ENCODE measurements around the gene MN1.

MN1 gene

DNA sequence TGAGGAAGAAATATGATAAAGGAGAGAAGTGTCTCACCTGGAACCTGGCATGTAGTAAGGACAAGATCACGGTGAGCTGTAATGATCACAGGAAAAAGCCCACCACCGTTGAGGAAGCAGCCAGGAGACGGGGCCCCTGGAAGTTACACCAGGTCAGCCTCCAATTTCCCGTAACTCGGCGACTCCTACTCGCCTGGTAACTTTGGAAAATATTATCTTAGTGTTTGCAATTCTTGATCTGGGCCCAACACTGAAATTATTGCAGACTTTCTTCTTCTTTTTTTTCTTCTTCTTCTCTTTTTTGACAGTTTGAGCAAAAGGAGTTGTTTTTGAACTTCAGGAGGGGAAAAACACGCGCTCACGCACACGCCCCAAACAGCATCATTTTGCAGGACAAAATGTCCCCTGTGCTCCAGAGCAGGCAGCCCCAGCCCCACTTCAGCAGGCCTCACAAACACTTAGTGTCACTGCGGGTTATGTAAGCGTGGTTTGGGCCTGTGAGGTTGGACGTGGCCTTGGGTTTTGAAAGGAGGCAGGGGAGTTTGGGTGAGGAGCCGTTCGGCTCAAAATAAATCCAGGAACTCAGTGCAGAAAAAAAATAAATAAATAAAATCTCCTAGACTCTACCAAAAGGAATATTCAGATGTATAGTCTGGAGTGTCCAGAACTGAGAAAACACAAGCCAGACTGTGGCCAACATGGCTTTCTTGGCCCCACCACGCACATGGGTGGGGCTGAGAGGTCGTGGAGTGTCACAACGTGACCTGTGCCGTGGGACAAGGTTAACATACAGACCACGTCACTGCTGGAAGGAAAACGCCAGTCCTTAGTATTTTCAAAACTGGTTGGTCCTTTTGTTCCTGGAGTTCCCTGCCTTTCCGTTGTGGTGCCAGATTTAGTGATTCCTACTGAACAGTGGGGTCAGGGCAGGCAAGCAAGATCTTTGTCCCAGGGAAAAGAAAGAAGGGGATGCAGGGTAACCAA lies 26.3 kb upstream of the MN1 start:
- no peak for DNase-seq (ENCODE audit: low read depth in 2 of 2)

DNA sequence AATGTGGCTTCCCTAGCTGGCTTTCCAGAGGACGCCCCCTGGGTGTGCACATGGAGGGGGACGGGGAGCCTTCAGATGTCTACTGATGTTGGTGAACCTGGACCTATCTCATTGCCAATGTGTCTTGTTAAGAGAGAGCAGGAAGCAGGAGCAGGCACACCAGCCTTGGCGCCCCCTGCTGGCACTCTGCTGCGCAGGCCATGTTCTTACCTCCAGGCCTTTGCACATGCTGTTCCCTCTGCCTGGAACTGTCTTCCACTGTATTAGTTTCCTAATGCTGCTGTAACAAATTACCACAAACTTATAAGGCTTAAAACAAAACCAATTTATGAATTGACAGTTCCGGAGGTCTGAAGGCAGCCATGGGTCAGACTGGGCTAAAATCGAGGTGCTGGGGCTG lies 23.6 kb upstream of the MN1 start:
- no peak for DNase-seq (ENCODE audit: low read depth in 2 of 2)

DNA sequence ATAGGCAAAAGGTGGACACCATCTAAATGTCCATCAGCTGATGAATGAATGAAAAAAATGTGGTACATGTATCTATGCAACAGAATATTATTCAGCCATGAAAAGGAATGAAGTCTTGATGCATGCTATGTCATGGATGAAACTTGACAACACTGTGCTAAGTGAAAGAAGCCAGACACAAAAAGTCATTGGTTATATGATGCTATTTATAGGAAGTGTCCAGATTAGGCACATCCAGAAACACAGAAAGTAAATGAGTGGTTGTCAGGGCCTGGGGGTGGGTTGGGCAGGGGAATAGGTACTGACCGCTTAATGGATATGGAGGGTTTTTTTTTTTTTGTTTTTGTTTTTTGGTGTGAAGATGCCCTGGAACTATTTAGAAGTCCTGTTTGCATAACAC lies 21.7 kb upstream of the MN1 start:
- no peak for DNase-seq (ENCODE audit: low read depth in 2 of 2)

DNA sequence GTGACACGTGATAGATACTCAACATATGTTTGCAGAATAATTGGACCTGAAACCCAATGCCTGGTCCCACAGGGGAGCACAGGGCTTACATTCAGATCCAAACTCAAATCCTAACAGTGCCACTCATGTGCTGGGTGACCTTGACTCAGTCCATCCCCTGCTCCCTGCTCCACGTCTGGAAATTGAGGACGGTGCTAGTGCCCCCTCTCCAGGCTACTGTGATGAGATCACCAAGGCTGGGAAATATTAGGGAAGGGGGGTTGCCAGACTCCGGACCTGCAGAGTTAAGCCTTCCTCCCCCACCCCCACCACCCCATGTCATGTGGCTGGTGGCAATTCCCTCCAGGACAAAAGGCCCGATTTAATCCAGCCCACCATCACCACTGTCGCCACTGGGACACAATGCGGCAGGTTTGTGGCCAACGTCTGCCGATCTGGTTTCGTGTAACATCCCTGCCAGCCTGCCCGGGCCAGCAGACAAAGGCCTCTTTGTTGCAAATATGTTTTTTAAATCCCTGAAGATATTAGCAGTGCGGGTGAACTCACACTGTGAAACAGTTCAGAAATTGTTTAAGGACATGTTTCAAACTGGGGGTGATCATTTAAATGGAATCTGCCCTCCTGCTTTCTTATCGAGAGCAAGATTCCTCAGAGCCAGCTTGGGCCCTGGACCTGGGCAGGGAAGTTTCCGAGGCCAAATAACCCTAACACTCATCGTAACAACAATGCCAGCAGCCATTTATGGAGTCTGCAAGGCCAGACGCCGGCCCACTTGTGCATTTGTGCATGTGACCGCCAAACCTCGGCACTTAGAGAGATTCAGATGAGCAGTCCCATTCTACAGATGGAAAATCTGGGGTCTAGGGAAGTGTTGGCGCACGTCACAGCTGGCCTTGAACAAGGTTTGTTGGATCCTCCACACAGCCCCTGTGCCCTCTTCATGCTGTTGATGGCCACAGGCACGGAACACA lies 19.6 kb upstream of the MN1 start:
- no peak for DNase-seq (ENCODE audit: low read depth in 2 of 2)

- no peak for DNase-seq (ENCODE audit: low read depth in 2 of 2)
These were observed 15.0 kb upstream of the MN1 start for GRCh38 chr22:27816552-27816951.

- no peak for DNase-seq (ENCODE audit: low read depth in 2 of 2)
These were observed 14.4 kb upstream of the MN1 start for GRCh38 chr22:27815826-27816530.

DNA sequence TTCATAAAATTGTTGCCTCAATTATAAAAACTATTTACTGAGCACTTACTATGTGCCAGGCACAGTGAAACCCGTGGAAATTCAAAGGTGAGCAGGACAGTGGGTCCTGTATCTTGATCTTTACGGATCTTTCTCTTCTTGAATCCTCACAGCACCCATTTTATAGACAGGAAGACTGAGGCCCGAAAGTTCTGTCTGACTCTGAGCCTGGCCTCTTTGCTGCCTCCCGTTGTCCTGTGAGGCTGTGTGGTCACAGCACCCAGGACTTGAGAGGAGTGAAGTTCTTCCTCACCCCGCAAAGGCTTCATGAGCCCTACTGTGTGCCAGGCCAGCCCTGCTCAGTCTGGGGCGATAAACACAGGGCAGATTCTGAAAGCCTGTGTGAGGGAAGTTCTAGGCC lies 13.4 kb upstream of the MN1 start:
- no peak for DNase-seq (ENCODE audit: low read depth in 2 of 2)

GRCh38 chr22:27811778-27812177 lies 10.2 kb upstream of the MN1 start:
- no peak for DNase-seq (ENCODE audit: low read depth in 2 of 2)

- no peak for DNase-seq (ENCODE audit: low read depth in 2 of 2)
These were observed 9.1 kb upstream of the MN1 start for GRCh38 chr22:27810609-27811151.

GRCh38 chr22:27809700-27810608 lies 8.4 kb upstream of the MN1 start:
- no peak for DNase-seq (ENCODE audit: low read depth in 2 of 2)

DNA sequence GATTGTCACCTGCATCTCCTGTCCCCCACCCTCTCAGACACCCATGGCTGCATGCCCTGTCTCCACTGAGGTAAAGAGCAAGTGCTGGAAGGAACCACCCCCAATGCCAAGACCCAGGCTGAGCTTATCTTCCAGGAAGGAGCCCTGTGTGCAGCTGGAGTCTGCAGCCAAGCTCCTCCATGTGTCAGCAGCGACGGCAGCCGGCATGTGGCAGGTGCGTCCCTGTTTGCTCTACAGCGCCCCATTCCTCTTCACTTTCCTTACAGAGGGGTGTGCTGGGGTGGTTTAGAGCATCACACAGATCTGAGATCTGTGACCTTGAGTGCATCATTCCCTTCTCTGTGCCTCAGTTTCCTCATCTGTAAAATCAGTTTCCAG lies 7.7 kb upstream of the MN1 start:
- no peak for DNase-seq (ENCODE audit: low read depth in 2 of 2)

DNA sequence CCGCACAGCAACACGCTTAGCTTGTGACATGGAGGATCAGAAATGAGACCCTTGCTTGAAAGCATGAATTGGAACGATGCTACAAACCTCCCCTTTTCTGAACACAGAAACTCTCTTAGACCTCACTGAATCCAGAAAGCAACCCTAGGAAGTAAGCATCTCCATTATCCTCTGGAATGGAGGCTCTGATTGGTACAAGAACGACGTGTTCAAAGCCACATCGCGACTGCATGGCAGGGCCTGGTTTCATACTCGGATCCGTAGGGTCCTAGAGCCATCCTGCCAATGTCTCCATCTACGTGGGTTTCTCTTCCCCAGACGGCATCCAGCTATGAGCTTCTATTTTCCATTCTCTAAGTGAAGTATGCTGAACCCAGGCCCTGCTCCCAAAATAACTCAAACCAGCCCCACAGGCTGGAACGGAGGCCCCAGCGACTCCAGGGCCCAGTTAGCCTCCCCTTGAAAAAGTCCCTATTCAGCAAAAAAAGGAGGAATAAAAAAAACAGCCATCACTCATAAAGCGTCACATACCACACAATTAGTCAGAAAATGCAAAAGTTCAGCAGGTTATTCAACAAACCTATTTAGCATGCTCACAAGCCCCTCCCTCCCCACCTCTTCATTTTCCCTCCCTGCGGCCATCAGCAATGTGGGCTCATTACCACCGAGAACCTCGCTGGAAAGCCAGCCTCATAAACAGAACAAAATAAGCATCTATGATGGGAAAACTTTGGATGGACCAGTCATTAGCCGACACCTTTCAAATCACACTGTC lies 7.1 kb upstream of the MN1 start:
- DNase-seq (ENCODE audit: low read depth in 2 of 2), result no peak

DNA sequence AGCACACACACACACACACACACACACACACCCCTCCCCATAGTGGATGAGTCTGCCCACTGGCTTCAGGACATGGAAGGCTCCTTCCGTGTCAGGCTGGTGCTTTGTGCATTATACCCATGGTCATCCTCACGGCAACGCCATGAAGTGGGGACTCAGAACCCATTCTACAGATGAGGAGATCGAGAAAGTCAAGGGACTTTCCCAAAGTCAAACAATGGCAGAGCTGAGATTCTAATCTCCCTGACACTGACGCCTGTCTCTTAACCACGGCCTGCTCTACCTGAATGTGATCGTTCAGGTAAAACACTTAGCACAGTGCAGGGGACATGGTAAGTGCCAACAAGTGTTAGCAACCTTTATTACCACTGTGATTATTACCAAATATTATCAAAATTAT lies 4.3 kb upstream of the MN1 start:
- no peak for DNase-seq (ENCODE audit: low read depth in 2 of 2)

DNA sequence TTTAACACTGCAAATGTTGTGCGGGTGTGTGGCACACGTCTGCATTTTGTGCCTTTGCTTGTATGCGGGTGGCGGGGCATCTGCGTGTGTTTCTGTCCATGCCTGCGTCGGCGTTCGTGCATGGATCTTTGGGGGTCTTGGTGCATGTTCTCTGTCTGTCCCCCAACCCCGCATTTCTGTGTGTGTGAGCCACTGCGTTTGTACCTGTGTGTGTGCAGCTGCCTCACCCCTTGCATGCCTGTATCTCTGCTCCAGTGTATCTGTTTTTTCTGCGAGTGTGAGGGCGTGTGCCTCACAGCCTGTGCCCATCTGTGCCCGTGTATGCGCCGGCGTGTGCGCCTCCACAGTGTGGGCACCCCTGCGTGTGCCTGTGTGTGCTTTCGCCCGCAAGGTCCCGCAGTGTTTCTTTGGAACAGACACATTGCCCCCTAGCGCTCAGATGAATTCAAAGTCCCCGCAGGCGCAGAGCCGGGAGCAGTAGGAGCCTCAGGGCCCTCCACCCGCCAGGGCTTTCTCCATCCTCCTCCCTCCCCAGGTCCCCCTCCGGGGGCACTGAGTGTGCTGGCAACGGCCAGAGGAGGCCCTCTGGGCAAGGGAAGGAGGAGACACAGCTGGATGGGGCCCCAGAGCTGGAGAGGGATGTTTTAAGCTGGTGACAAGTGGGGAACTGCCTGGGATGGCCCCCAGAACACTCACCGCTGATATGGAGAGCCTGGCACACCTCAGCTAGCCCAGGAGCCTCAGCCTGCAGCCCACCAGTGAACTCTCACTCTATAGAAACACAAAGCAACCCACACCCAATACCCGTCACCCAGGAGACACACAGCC lies 3.1 kb upstream of the MN1 start:
- DNase-seq (ENCODE audit: low read depth in 2 of 2), result peak in 1 of 2 donors; percentile 3

DNA sequence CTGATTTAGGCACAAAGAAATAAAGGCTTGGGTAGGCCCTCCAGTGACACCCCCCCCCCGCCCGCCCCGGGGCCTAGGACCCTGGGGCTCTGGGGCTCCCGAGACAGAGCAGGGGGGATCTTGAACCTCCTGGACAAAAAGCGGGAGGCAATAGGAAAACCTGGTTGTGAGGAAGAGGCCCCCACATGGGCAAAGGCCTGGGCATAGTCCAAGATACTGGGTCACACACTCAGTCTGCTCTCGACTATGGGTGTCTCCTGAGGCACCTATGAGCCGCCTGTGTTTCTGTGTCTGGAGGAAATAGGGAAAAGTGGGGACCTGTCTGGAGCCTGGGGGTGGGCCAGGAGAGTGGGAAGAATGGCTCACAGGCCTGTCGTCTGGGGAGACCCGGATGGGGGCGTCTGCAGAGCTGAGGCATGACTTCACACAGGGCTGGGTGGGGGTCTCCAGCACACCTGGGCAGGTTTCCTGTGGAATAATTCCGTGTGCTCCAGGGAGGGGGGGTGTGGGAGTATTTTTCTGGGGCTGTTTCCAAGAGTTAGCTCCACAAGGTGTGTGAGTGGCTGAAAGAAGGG lies 2.4 kb upstream of the MN1 start:
- no peak for DNase-seq (ENCODE audit: low read depth in 2 of 2)

GRCh38 chr22:27802346-27803073 lies 954 bp upstream of the MN1 start:
- DNase-seq (ENCODE audit: low read depth in 2 of 2), result no peak

DNA sequence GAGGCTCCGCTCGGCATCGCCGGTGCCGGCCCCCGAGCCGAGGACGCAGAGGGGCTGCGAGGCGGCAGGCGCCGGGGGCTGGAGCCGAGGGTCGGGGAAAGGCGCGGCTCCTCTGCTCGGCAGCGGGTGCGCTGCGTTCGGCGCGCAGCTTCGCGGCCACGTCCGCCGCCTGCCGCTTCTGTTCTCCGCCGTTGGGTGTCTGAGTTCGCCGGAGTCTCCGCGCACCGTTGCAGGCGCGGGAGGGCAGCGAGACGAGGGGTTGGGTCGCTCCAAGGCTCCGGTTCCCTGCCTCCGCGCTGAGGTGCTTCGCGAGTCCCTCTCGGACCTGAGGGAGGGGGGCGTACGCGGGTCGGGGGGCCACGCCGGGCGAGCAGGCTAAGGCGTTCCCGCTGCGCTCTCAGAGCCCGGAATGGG lies 347 bp downstream of the MN1 start:
- DNase-seq (ENCODE audit: low read depth in 2 of 2), result no peak
